PC-9 (cell line): ENCODE data around the gene CR2. TPM values are rescaled to one million over a fixed set of nuclear protein-coding genes. Genes with fewer than 3 reads are reported as not detected.

Experiments used
- BruUV-seq: library from RNA; stranded (reverse); fragments of 400-500 nt; replicated peaks from 2 replicates; lab custom pipeline; 2021; lab: Mats Ljungman, UMichigan
- CTCF ChIA-PET: fragments of 300-600 bp; sonication (Branson Sonifier 250); formaldehyde crosslinking; loops from one replicate; lab custom pipeline; 2022; ENCODE audit warnings: antibody characterized with exemption; lab: Charles Lee
- POLR2A ChIA-PET: fragments of 300-600 bp; sonication (Branson Sonifier 250); formaldehyde crosslinking; loops from one replicate; lab custom pipeline; 2022; ENCODE audit warnings: antibody characterized with exemption; ENCODE audit not compliant: unreplicated experiment; lab: Charles Lee
- DNase-seq, 2 experiments: peaks; one replicate each; pipeline versions ENCODE4 v3.0.0 to v3.0.0-alpha.2; 2015 to 2022; ENCODE audit warnings: mixed read lengths in 1 of 2
- H2AFZ ChIP-seq: fragments of 200-600 bp; sonication (generic); 2 replicates; pipeline ENCODE4 v1.8.1; 2017; ENCODE audit warnings: antibody characterized with exemption
- H3F3A ChIP-seq: fragments of 200-600 bp; sonication (generic); 2 replicates; pipeline ENCODE4 v1.8.1; 2017; ENCODE audit warnings: antibody characterized with exemption, mild to moderate bottlenecking, low read depth; ENCODE audit not compliant: insufficient read depth
- H3K27ac ChIP-seq: fragments of 200-600 bp; sonication (generic); 2 replicates; pipeline ENCODE4 v1.6.1; 2016; ENCODE audit warnings: mixed run types
- H3K27me3 ChIP-seq: fragments of 200-600 bp; sonication (generic); 2 replicates; pipeline ENCODE4 v1.6.1; 2016; ENCODE audit warnings: low read depth, mixed run types; ENCODE audit not compliant: insufficient read depth
- H3K36me3 ChIP-seq: fragments of 200-600 bp; sonication (generic); 2 replicates; pipeline ENCODE4 v1.6.1; 2016; ENCODE audit warnings: low read depth, mixed run types
- H3K4me1 ChIP-seq: fragments of 200-600 bp; sonication (generic); replicated peaks from 2 replicates; pipeline ENCODE4 v1.6.1; 2016; ENCODE audit warnings: mixed run types; ENCODE audit not compliant: insufficient read depth
- H3K4me2 ChIP-seq: fragments of 200-600 bp; sonication (generic); 2 replicates; pipeline ENCODE4 v1.6.1; 2017; ENCODE audit warnings: mixed run types
- H3K4me3 ChIP-seq: fragments of 200-600 bp; sonication (generic); 2 replicates; pipeline ENCODE4 v1.6.1; 2016; ENCODE audit warnings: mixed run types
- H3K79me2 ChIP-seq: fragments of 200-600 bp; sonication (generic); 2 replicates; pipeline ENCODE4 v1.6.1; 2017; ENCODE audit warnings: low read depth, mixed run types
- H3K9me2 ChIP-seq: fragments of 200-600 bp; sonication (generic); 2 replicates; pipeline ENCODE4 v1.8.1; 2017; ENCODE audit warnings: mild to moderate bottlenecking; ENCODE audit not compliant: insufficient read depth
- H3K9me3 ChIP-seq: fragments of 200-600 bp; sonication (generic); 2 replicates; pipeline ENCODE4 v1.8.1; 2016; ENCODE audit warnings: low read depth; ENCODE audit not compliant: insufficient read depth
- H4K20me1 ChIP-seq: fragments of 200-600 bp; sonication (generic); 2 replicates; pipeline ENCODE4 v1.8.1; 2017; ENCODE audit not compliant: insufficient read depth
- EZH2 ChIP-seq: fragments of 200-600 bp; sonication (generic); IDR thresholded peaks from 2 replicates; pipeline ENCODE4 v1.8.0; 2017; ENCODE audit warnings: antibody characterized with exemption, low read depth
- intact Hi-C: fragments of 100-400 bp; cut with micrococcal nuclease; formaldehyde crosslinking; loops from one replicate; pipeline ENCODE4 v1.10.0; 2022; ENCODE audit not compliant: unreplicated experiment
- total RNA-seq: library from RNA; stranded (reverse); gene quantifications from 2 replicates; pipeline ENCODE4 v1.2.3, GENCODE V29; 2021
- TF ChIP-seq, protein P1 (sequence below): fragments of 200-600 bp; sonication (generic); conservative IDR thresholded peaks from 2 replicates; pipeline ENCODE4 v1.6.1; 2017; ENCODE audit warnings: mixed run types, antibody characterized with exemption, mild to moderate bottlenecking, moderate library complexity

The CR2 gene
- total RNA-seq, 1 experiment from 2014 or later = 4.3 TPM

DNA sequence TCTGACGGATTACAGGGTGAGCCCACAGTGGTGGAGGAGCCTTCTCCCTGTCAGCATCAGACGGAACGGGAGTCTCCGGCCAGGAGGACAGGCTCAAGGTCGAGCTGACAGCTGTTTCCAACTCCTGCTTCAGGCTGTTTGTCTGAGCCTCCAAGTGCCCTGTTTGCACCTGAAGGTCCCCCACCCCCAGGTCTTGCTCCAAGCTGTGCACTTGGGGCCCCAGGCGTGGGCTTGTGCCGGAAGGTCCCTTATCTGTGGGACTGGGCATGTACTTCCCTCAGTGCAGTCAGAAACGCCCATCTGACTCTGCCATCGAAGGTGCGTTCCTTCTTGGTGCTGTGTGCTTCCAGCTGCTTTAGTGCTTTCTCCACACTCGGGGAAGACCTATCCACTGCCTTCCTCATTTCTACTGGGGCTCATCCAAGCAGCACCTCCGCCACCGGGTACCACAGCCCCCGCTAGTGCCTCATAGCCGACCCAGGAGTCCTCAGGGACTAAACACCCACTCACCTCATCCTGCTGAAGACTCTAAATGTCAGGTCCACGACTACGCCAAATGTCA, 29.5 kb upstream of the CR2 start:
- no peak overlapping the region for H3K4me2 ChIP-seq
- no TSS peak for BruUV-seq
- H4K20me1 ChIP-seq = no peaks in the 10 kb centered on the region
- no peak overlapping the region for H3K4me3 ChIP-seq
- intact Hi-C loops = no loop called here
- TF ChIP-seq EZH2 = no peak
- TF ChIP-seq, protein P1, sequence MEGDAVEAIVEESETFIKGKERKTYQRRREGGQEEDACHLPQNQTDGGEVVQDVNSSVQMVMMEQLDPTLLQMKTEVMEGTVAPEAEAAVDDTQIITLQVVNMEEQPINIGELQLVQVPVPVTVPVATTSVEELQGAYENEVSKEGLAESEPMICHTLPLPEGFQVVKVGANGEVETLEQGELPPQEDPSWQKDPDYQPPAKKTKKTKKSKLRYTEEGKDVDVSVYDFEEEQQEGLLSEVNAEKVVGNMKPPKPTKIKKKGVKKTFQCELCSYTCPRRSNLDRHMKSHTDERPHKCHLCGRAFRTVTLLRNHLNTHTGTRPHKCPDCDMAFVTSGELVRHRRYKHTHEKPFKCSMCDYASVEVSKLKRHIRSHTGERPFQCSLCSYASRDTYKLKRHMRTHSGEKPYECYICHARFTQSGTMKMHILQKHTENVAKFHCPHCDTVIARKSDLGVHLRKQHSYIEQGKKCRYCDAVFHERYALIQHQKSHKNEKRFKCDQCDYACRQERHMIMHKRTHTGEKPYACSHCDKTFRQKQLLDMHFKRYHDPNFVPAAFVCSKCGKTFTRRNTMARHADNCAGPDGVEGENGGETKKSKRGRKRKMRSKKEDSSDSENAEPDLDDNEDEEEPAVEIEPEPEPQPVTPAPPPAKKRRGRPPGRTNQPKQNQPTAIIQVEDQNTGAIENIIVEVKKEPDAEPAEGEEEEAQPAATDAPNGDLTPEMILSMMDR = no peak
- no peaks in the 10 kb centered on the region for H3F3A ChIP-seq
- H3K4me1 ChIP-seq = no peaks in the 10 kb centered on the region
- H3K79me2 ChIP-seq = no peaks in the 10 kb centered on the region
- peaks cover 11% of the 10 kb centered on the region; the same call in 1 of the 2 replicates for H3K27me3 ChIP-seq
- H3K36me3 ChIP-seq = no peaks in the 10 kb centered on the region
- POLR2A ChIA-PET = no interaction called here
- H3K9me2 ChIP-seq = no peaks in the 10 kb centered on the region
- H3K9me3 ChIP-seq = no peaks in the 10 kb centered on the region; the same call in 1 of the 2 replicates
- CTCF ChIA-PET = interaction anchor here (0.6 kb wide), 1 partner anchor 31 kb away, joined by 5 read pairs; no protein-coding TSS in a partner anchor
- no peak overlapping the region for H3K27ac ChIP-seq
- no peak for DNase-seq
- no peak overlapping the region for H2AFZ ChIP-seq

GRCh38 chr1:207427832-207428585, 26.1 kb upstream of the CR2 start:
- Histone ChIP-seq H3K27ac (no peak overlapping the region), H3K9me2 (no peaks in the 10 kb centered on the region), H2AFZ (no peak overlapping the region), H3K4me2 (no peak overlapping the region), H3K27me3 (peaks cover 9% of the 10 kb centered on the region; the same call in 1 of the 2 replicates), H3K4me3 (no peak overlapping the region), H3K79me2 (no peaks in the 10 kb centered on the region), H3K4me1 (no peaks in the 10 kb centered on the region), H3F3A (no peaks in the 10 kb centered on the region), H4K20me1 (no peaks in the 10 kb centered on the region), H3K9me3 (no peaks in the 10 kb centered on the region; the same call in 1 of the 2 replicates), H3K36me3 (no peaks in the 10 kb centered on the region)
- no peak for TF ChIP-seq EZH2
- TF ChIP-seq, protein P1 = no peak
- no peak for DNase-seq
- POLR2A ChIA-PET = no interaction called here
- intact Hi-C loops = no loop called here
- CTCF ChIA-PET = no interaction called here
- no TSS peak for BruUV-seq

GRCh38 chr1:207428783-207429182, 25.3 kb upstream of the CR2 start:
- H3K27ac ChIP-seq = no peak overlapping the region
- peaks cover 9% of the 10 kb centered on the region; the same call in 1 of the 2 replicates for H3K27me3 ChIP-seq
- no peaks in the 10 kb centered on the region for H3K4me1 ChIP-seq
- no peaks in the 10 kb centered on the region; the same call in 1 of the 2 replicates for H3K9me3 ChIP-seq
- no peak for DNase-seq
- no peak overlapping the region for H3K4me3 ChIP-seq
- no peak overlapping the region for H3K4me2 ChIP-seq
- intact Hi-C loops = no loop called here
- H4K20me1 ChIP-seq = no peaks in the 10 kb centered on the region
- H2AFZ ChIP-seq = no peak overlapping the region
- no peaks in the 10 kb centered on the region for H3K36me3 ChIP-seq
- TF ChIP-seq, protein P1 = no peak
- no peak for TF ChIP-seq EZH2
- BruUV-seq = no TSS peak
- CTCF ChIA-PET = no interaction called here
- no peaks in the 10 kb centered on the region for H3K9me2 ChIP-seq
- H3K79me2 ChIP-seq = no peaks in the 10 kb centered on the region
- H3F3A ChIP-seq = no peaks in the 10 kb centered on the region
- POLR2A ChIA-PET = no interaction called here
